Loucy (cell line): ENCODE results near the gene ANP32E.

Source experiments
- H2AFZ ChIP-seq: fragments of 200-600 bp; sonication (generic); 2 replicates; pipeline ENCODE4 v1.6.0; 2016; ENCODE audit warnings: antibody characterized with exemption, mild to moderate bottlenecking, low read length, moderate library complexity
- H3F3A ChIP-seq: fragments of 200-600 bp; 2 replicates; pipeline ENCODE4 v1.6.0; 2016; ENCODE audit warnings: antibody characterized with exemption, low read depth, mild to moderate bottlenecking
- H3K27me3 ChIP-seq: fragments of 200-600 bp; sonication (generic); 2 replicates; pipeline ENCODE4 v1.6.1; 2014; ENCODE audit warnings: low read length, mild to moderate bottlenecking; ENCODE audit not compliant: insufficient read depth, poor library complexity, severe bottlenecking
- H3K36me3 ChIP-seq: fragments of 200-600 bp; sonication (generic); 2 replicates; pipeline ENCODE4 v1.6.1; 2016; ENCODE audit warnings: low read length; ENCODE audit not compliant: insufficient read depth
- H3K4me1 ChIP-seq: fragments of 200-600 bp; sonication (generic); 2 replicates; pipeline ENCODE4 v1.5.1; 2014; ENCODE audit warnings: low read length, mild to moderate bottlenecking; ENCODE audit not compliant: insufficient read depth, poor library complexity, severe bottlenecking
- H3K4me2 ChIP-seq: fragments of 200-600 bp; sonication (generic); 2 replicates; pipeline ENCODE4 v1.6.0; 2014; ENCODE audit warnings: antibody characterized with exemption, low read length, low read depth, mild to moderate bottlenecking; ENCODE audit not compliant: poor library complexity, severe bottlenecking
- H3K4me3 ChIP-seq: fragments of 200-600 bp; sonication (generic); 2 replicates; pipeline ENCODE4 v1.5.1; 2014; ENCODE audit warnings: low read length, mild to moderate bottlenecking, mixed read lengths; ENCODE audit not compliant: poor library complexity, severe bottlenecking
- H3K79me2 ChIP-seq: fragments of 200-600 bp; sonication (generic); 2 replicates; pipeline ENCODE4 v1.6.1; 2014; ENCODE audit warnings: low read length; ENCODE audit not compliant: insufficient read depth
- H3K9ac ChIP-seq: fragments of 200-600 bp; sonication (generic); 2 replicates; pipeline ENCODE4 v1.6.0; 2014; ENCODE audit warnings: mild to moderate bottlenecking, low read depth, low read length, moderate library complexity; ENCODE audit not compliant: poor library complexity, severe bottlenecking
- H3K9me2 ChIP-seq: fragments of 200-600 bp; sonication (generic); replicated peaks from 2 replicates; pipeline ENCODE4 v1.6.1; 2016; ENCODE audit warnings: low read depth, low read length, mixed read lengths
- H3K9me3 ChIP-seq: fragments of 200-600 bp; sonication (generic); 2 replicates; pipeline ENCODE4 v1.6.1; 2014; ENCODE audit warnings: mild to moderate bottlenecking, antibody characterized with exemption, low read length, low read depth; ENCODE audit not compliant: insufficient read depth
- H4K20me1 ChIP-seq: fragments of 200-600 bp; sonication (generic); 2 replicates; pipeline ENCODE4 v1.6.0; 2014; ENCODE audit warnings: antibody characterized with exemption, low read length, mild to moderate bottlenecking; ENCODE audit not compliant: insufficient read depth, poor library complexity, severe bottlenecking
- CTCF ChIP-seq: fragments of 200-600 bp; sonication (generic); conservative IDR thresholded peaks from 2 replicates; pipeline ENCODE4 v1.5.1; 2014; ENCODE audit warnings: mild to moderate bottlenecking, antibody characterized with exemption, low read length
- EZH2phosphoT487 ChIP-seq: fragments of 200-600 bp; IDR thresholded peaks from 2 replicates; pipeline ENCODE4 v1.6.1; 2018; ENCODE audit warnings: antibody characterized with exemption, mild to moderate bottlenecking, moderate library complexity, borderline replicate concordance

The ANP32E gene

GRCh38 chr1:150176593-150176992 is 59.3 kb downstream of the ANP32E start:
- H3K36me3 ChIP-seq = no peaks in the 10 kb centered on the region
- H3K4me2 ChIP-seq = no peak overlapping the region
- H3K9me2 ChIP-seq = no peaks in the 10 kb centered on the region
- H2AFZ ChIP-seq = no peak overlapping the region
- H3F3A ChIP-seq = no peaks in the 10 kb centered on the region
- H3K4me1 ChIP-seq = no peaks in the 10 kb centered on the region
- TF ChIP-seq EZH2phosphoT487 = no peak
- H4K20me1 ChIP-seq = no peaks in the 10 kb centered on the region
- H3K27me3 ChIP-seq = no peaks in the 10 kb centered on the region
- H3K79me2 ChIP-seq = no peaks in the 10 kb centered on the region
- H3K9ac ChIP-seq = no peak overlapping the region
- no peaks in the 10 kb centered on the region for H3K9me3 ChIP-seq
- no peak overlapping the region for H3K4me3 ChIP-seq

GRCh38 chr1:150173141-150173585 is 62.7 kb downstream of the ANP32E start:
- Histone ChIP-seq H3K9me2 (no peaks in the 10 kb centered on the region), H3K79me2 (no peaks in the 10 kb centered on the region), H2AFZ (no peak overlapping the region), H3K36me3 (no peaks in the 10 kb centered on the region), H3K4me2 (no peak overlapping the region), H3K4me1 (no peaks in the 10 kb centered on the region), H4K20me1 (no peaks in the 10 kb centered on the region), H3K4me3 (no peak overlapping the region), H3F3A (no peaks in the 10 kb centered on the region), H3K9me3 (no peaks in the 10 kb centered on the region), H3K9ac (no peak overlapping the region), H3K27me3 (no peaks in the 10 kb centered on the region)
- TF ChIP-seq CTCF = no peak
- TF ChIP-seq EZH2phosphoT487 = no peak

DNA sequence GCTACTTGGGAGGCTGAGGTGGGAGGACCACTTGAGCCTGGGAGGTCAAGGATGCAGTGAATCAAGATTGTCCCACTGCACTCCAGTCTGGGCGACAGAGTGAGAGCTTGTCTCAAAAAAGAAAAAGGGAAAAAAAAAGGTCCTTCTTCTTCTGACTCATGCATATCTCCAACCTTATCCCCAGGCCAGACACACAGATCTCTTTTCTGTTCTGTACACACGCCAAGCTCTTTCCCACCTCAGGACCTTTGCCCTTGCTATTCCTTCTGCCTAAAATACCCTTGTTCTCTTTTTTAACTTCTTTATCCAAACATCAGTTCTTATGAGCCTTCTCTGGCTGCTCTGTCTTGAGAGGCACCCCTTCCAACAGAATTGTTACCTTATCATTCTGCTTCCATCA is 64.1 kb downstream of the ANP32E start:
- Histone ChIP-seq H2AFZ (no peak overlapping the region), H3K9me2 (no peaks in the 10 kb centered on the region), H3K4me1 (no peaks in the 10 kb centered on the region)

More for the DNA sequence above, 64.1 kb downstream of the ANP32E start:
- H3K27me3 ChIP-seq = no peaks in the 10 kb centered on the region
- H4K20me1 ChIP-seq = no peaks in the 10 kb centered on the region
- H3K9ac ChIP-seq = no peak overlapping the region
- no peak overlapping the region for H3K4me2 ChIP-seq
- no peak overlapping the region for H3K4me3 ChIP-seq
- H3K9me3 ChIP-seq = no peaks in the 10 kb centered on the region
- H3K79me2 ChIP-seq = no peaks in the 10 kb centered on the region
- TF ChIP-seq EZH2phosphoT487 = no peak
- no peak for TF ChIP-seq CTCF
- no peaks in the 10 kb centered on the region for H3F3A ChIP-seq
- H3K36me3 ChIP-seq = no peaks in the 10 kb centered on the region
